Lower leg skin (tissue), 4 donors: Measurements from ENCODE around the gene ALCAM. TPM values are rescaled to one million over a fixed set of nuclear protein-coding genes. Genes with fewer than 3 reads are reported as not detected.

Source experiments
- DNase-seq, 2 donors: peaks; one replicate each; pipeline ENCODE4 v3.0.0-alpha.2; 2019; ENCODE audit warnings: low spot score in 2 of 2
- H3K4me3 ChIP-seq: fragments of 200-600 bp; sonication (generic); 2 replicates; pipeline ENCODE4 v1.5.1; 2017; ENCODE audit warnings: mild to moderate bottlenecking, low read depth; ENCODE audit not compliant: poor library complexity, severe bottlenecking
- CTCF ChIP-seq, 3 donors: fragments of 450-650 bp; IDR thresholded peaks; one replicate each; pipeline ENCODE4 v1.5.1; 2016; ENCODE audit warnings: antibody characterized with exemption in 3 of 3, mild to moderate bottlenecking in 3 of 3, moderate library complexity in 2 of 3
- POLR2A ChIP-seq, 2 donors: fragments of 450-650 bp; IDR thresholded peaks; one replicate each; pipeline ENCODE4 v1.6.1; 2016 to 2017; ENCODE audit warnings: antibody characterized with exemption in 2 of 2, mild to moderate bottlenecking in 1 of 2, moderate library complexity in 1 of 2
- WGBS, 2 donors: methylation state at CpG; one replicate each; pipeline ENCODE4 v1.1.5; 2018; 5-methylcytosine and 5-hydroxymethylcytosine counted together
- intact Hi-C: fragments of 100-400 bp; cut with DNase I; formaldehyde crosslinking; loops from one replicate; pipeline ENCODE4 v1.15.0; 2023; ENCODE audit warnings: low total_unique reads
- total RNA-seq, 4 donors: library from RNA; depleted of rRNA; stranded (reverse); fragments of >200 nt; gene quantifications; one replicate each; pipeline ENCODE4 v1.1.0, GENCODE V29; 2016

The ALCAM gene
- total RNA-seq, 4 donors from 2014 or later, result 21.2 to 58.0 (median 31.1) TPM

GRCh38 chr3:105427332-105427731, 60.6 kb downstream of the ALCAM start:
- DNase-seq, result no peak
- no peak overlapping the region for H3K4me3 ChIP-seq
- 97 to 100% methylated on average over 1 of the region's 1 CpG for WGBS, 2 donors
- intact Hi-C loops, result no loop called here
- TF ChIP-seq CTCF (IDR thresholded peaks at IDR 0.05) (no peak), POLR2A (IDR thresholded peaks at IDR 0.05) (no peak)

- intact Hi-C loops, result no loop called here
- no peak for DNase-seq
- TF ChIP-seq POLR2A (IDR thresholded peaks at IDR 0.05) (no peak), CTCF (IDR thresholded peaks at IDR 0.05) (no peak)
- H3K4me3 ChIP-seq, result no peak overlapping the region
These were observed 62.5 kb downstream of the ALCAM start for GRCh38 chr3:105429034-105429762.

- intact Hi-C loops, result no loop called here
- WGBS, 2 donors, result 87 to 91% methylated on average over 2 of the region's 2 CpGs
- H3K4me3 ChIP-seq, result no peak overlapping the region
- no peak for DNase-seq
- TF ChIP-seq POLR2A (IDR thresholded peaks at IDR 0.05), result no peak
- no peak for TF ChIP-seq CTCF (IDR thresholded peaks at IDR 0.05)
These were observed 63.7 kb downstream of the ALCAM start for GRCh38 chr3:105430455-105430854.

- 90 to 92% methylated on average over 2 of the region's 2 CpGs for WGBS, 2 donors
- H3K4me3 ChIP-seq, result no peak overlapping the region
- no peak for TF ChIP-seq POLR2A (IDR thresholded peaks at IDR 0.05)
- TF ChIP-seq CTCF (IDR thresholded peaks at IDR 0.05), result no peak
- intact Hi-C loops, result no loop called here
- DNase-seq, result no peak
These were observed 64.5 kb downstream of the ALCAM start for GRCh38 chr3:105431200-105431599.

GRCh38 chr3:105435277-105435676, 68.6 kb downstream of the ALCAM start:
- intact Hi-C loops, result no loop called here
- H3K4me3 ChIP-seq, result no peak overlapping the region
- no peak for TF ChIP-seq POLR2A (IDR thresholded peaks at IDR 0.05)
- no peak for TF ChIP-seq CTCF (IDR thresholded peaks at IDR 0.05)
- 79% methylated on average over 3 of the region's 3 CpGs for WGBS, 2 donors
- DNase-seq, result no peak

- TF ChIP-seq CTCF (IDR thresholded peaks at IDR 0.05), result no peak
- no peak for TF ChIP-seq POLR2A (IDR thresholded peaks at IDR 0.05)
- no peak for DNase-seq
- intact Hi-C loops, result no loop called here
- H3K4me3 ChIP-seq, result no peak overlapping the region
These were observed 70.0 kb downstream of the ALCAM start for GRCh38 chr3:105436687-105437086.
